Measurements from ENCODE around the gene TMTC3.

TMTC3 gene

GRCh38 chr12:88228720-88229119 lies 86.6 kb downstream of the TMTC3 start:
- DNase-seq, result no peak

- no peak for DNase-seq
These were observed 88.2 kb downstream of the TMTC3 start for GRCh38 chr12:88230271-88230670.

GRCh38 chr12:88235183-88235833 lies 93.2 kb downstream of the TMTC3 start:
- DNase-seq, result no peak

GRCh38 chr12:88237954-88238353 lies 95.8 kb downstream of the TMTC3 start:
- peak; percentile 35 for DNase-seq

- no peak for DNase-seq
These were observed 96.3 kb downstream of the TMTC3 start for GRCh38 chr12:88238406-88238805.

GRCh38 chr12:88241862-88242570 lies 99.9 kb downstream of the TMTC3 start:
- DNase-seq, result peak; percentile 63

GRCh38 chr12:88242571-88242925 lies 100.4 kb downstream of the TMTC3 start:
- no peak for DNase-seq

GRCh38 chr12:88242939-88243338 lies 100.8 kb downstream of the TMTC3 start:
- no peak for DNase-seq

GRCh38 chr12:88243982-88244381 lies 101.9 kb downstream of the TMTC3 start:
- DNase-seq, result no peak

- DNase-seq, result no peak
These were observed 103.8 kb downstream of the TMTC3 start for GRCh38 chr12:88245905-88246304.

- DNase-seq, result no peak
These were observed 105.1 kb downstream of the TMTC3 start for GRCh38 chr12:88247241-88247643.

GRCh38 chr12:88248606-88249005 lies 106.5 kb downstream of the TMTC3 start:
- DNase-seq, result no peak
